Forelimb muscle (tissue), 1 donor: ENCODE results near the gene ZDHHC4. TPM values are rescaled to one million over a fixed set of nuclear protein-coding genes. Genes with fewer than 3 reads are reported as not detected.

ENCODE experiments used
- DNase-seq: peaks from one replicate; pipeline ENCODE4 v3.0.0-alpha.2; 2013; ENCODE audit warnings: low read depth
- polyA plus RNA-seq: library from polyadenylated mRNA; unstranded; fragments of 120-200 nt; gene quantifications from one replicate; pipeline ENCODE4 v1.2.1, GENCODE V29; 2013; ENCODE audit not compliant: insufficient read length

ZDHHC4 gene
- polyA plus RNA-seq = 45.1 TPM

GRCh38 chr7:6577369-6578113 is at the start of gene ZDHHC4:
ZDHHC4 (plus strand) TSS chr7:6577454; CDS start chr7:6580562, 3,108 bp downstream.
- DNase-seq = peak; percentile 77

GRCh38 chr7:6528401-6529130 is 48.7 kb upstream of the ZDHHC4 start:
- DNase-seq = no peak

- DNase-seq = no peak
Observed at GRCh38 chr7:6529643-6530042, 47.6 kb upstream of the ZDHHC4 start.

GRCh38 chr7:6530626-6531491 is 46.4 kb upstream of the ZDHHC4 start:
- DNase-seq = no peak

GRCh38 chr7:6531492-6532279 is 45.6 kb upstream of the ZDHHC4 start:
- DNase-seq = no peak

- DNase-seq = no peak
Observed at GRCh38 chr7:6532516-6532915, 44.7 kb upstream of the ZDHHC4 start.

- no peak for DNase-seq
Observed at GRCh38 chr7:6533893-6534495, 43.3 kb upstream of the ZDHHC4 start.

GRCh38 chr7:6536262-6537260 is 40.7 kb upstream of the ZDHHC4 start:
- DNase-seq = no peak

- no peak for DNase-seq
Observed at GRCh38 chr7:6542368-6542767, 34.9 kb upstream of the ZDHHC4 start.

- no peak for DNase-seq
Observed at GRCh38 chr7:6545398-6546126, 31.7 kb upstream of the ZDHHC4 start.

GRCh38 chr7:6546498-6547251 is 30.6 kb upstream of the ZDHHC4 start:
- no peak for DNase-seq

- DNase-seq = no peak
Observed at GRCh38 chr7:6547400-6547799, 29.9 kb upstream of the ZDHHC4 start.

- no peak for DNase-seq
Observed at GRCh38 chr7:6551016-6551511, 26.2 kb upstream of the ZDHHC4 start, which contains the start of gene GRID2IP. GRID2IP (minus strand) TSS chr7:6551461; CDS start chr7:6551436, 25 bp downstream.

GRCh38 chr7:6553448-6554044 is 23.7 kb upstream of the ZDHHC4 start:
- DNase-seq = no peak

- no peak for DNase-seq
Observed at GRCh38 chr7:6554848-6555247, 22.4 kb upstream of the ZDHHC4 start.

GRCh38 chr7:6556196-6556595 is 21.1 kb upstream of the ZDHHC4 start:
- no peak for DNase-seq

- no peak for DNase-seq
Observed at GRCh38 chr7:6558837-6559236, 18.4 kb upstream of the ZDHHC4 start.
